Esophagus muscularis mucosa (tissue), 3 donors: ENCODE data around the gene FHIP2A.

Experiments
- POLR2A ChIP-seq: fragments of 450-650 bp; IDR thresholded peaks from one replicate; pipeline ENCODE4 v1.6.1; 2017; ENCODE audit warnings: antibody characterized with exemption, moderate library complexity, mild to moderate bottlenecking, low read depth
- TF ChIP-seq, protein P1 (sequence below), 3 experiments: fragments of 200-600 bp in 2 of 3; fragments of 450-650 bp in 1 of 3; sonication (generic) in 2 of 3; IDR thresholded peaks; one replicate each; pipeline ENCODE4 v1.5.1; 2017 to 2019; ENCODE audit warnings: antibody characterized with exemption in 3 of 3, mild to moderate bottlenecking in 2 of 3, moderate library complexity in 1 of 3

DNA sequence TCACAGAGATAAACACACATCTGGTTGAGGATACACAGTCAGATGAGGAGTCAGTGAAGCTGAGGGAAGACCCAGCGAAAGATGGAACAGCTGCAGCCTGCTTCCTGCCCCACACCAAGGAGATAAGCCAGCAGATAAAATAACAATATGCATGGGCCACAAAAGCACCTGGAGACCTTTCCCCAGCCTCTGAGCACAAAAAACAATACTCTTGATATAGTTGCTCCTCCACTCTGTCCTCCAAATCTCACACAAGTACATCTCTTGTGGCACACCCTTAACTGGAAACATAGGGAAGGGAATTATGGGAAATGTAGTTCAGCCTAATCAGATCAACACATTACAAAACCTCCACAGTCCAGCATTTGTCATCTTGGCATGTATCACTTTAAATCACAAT is 9.7 kb upstream of the FHIP2A start:
- TF ChIP-seq, protein P1, sequence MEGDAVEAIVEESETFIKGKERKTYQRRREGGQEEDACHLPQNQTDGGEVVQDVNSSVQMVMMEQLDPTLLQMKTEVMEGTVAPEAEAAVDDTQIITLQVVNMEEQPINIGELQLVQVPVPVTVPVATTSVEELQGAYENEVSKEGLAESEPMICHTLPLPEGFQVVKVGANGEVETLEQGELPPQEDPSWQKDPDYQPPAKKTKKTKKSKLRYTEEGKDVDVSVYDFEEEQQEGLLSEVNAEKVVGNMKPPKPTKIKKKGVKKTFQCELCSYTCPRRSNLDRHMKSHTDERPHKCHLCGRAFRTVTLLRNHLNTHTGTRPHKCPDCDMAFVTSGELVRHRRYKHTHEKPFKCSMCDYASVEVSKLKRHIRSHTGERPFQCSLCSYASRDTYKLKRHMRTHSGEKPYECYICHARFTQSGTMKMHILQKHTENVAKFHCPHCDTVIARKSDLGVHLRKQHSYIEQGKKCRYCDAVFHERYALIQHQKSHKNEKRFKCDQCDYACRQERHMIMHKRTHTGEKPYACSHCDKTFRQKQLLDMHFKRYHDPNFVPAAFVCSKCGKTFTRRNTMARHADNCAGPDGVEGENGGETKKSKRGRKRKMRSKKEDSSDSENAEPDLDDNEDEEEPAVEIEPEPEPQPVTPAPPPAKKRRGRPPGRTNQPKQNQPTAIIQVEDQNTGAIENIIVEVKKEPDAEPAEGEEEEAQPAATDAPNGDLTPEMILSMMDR (IDR thresholded peaks at IDR 0.05), result no peak
- TF ChIP-seq POLR2A, result no peak
